B cell (primary cell): ENCODE measurements around the gene TEX261. TPM values are rescaled to one million over a fixed set of nuclear protein-coding genes. Genes with fewer than 3 reads are reported as not detected.
A peak's percentile ranks its signal among the peaks of the same experiment; 100 is the strongest.

Source experiments
- ATAC-seq: fragments of 200-7000 bp; cut with Tn5 transposase; one replicate; pipeline ENCODE4 v1.10.0; 2021; ENCODE audit warnings: low read depth, mild to moderate bottlenecking, moderate number of reproducible peaks, moderate library complexity
- CTCF ChIA-PET: fragments of 350-600 bp; sonication (Branson Sonifier 250); formaldehyde crosslinking; loops from one replicate; lab custom pipeline; 2021; ENCODE audit warnings: antibody characterized with exemption, inconsistent platforms; lab: Charles Lee
- POLR2A ChIA-PET: fragments of 350-600 bp; sonication (Branson Sonifier 250); formaldehyde crosslinking; loops from one replicate; lab custom pipeline; 2021; ENCODE audit warnings: antibody characterized with exemption; lab: Charles Lee
- DNase-seq: peaks from one replicate; pipeline ENCODE4 v3.0.0; 2013
- H2AFZ ChIP-seq: 2 replicates; pipeline ENCODE4 v1.6.1; 2012; ENCODE audit warnings: mild to moderate bottlenecking, low read depth, low read length; ENCODE audit not compliant: insufficient read depth, poor library complexity, severe bottlenecking
- H3K27ac ChIP-seq, 2 donors: 1 replicate in 1 of 2; 2 replicates in 1 of 2; pipeline ENCODE4 v1.5.1; 2012 to 2013; ENCODE audit warnings: low read length in 2 of 2, mild to moderate bottlenecking in 2 of 2, moderate library complexity in 1 of 2
- H3K27me3 ChIP-seq, 4 experiments: fragments of 200-600 bp in 1 of 4; sonication (generic) in 1 of 4; replicated peaks in 1 of 4; 1 replicate in 2 of 4; 2 replicates in 2 of 4; pipeline versions ENCODE4 v1.6.1 to v1.7.0; 2013 to 2016; ENCODE audit warnings: low read length in 3 of 4, mild to moderate bottlenecking in 2 of 4, mixed read lengths in 1 of 4, moderate library complexity in 1 of 4; ENCODE audit not compliant: insufficient read depth in 4 of 4, control insufficient read depth in 3 of 4; ENCODE audit errors: control extremely low read depth in 1 of 4
- H3K36me3 ChIP-seq, 2 experiments: replicated peaks in 1 of 2; 1 replicate in 1 of 2; 2 replicates in 1 of 2; pipeline versions ENCODE4 v1.6.1 to v1.7.1; 2013; ENCODE audit warnings: low read length in 1 of 2; ENCODE audit not compliant: insufficient read depth in 2 of 2, control insufficient read depth in 1 of 2; ENCODE audit errors: control extremely low read depth in 1 of 2, extremely low read depth in 1 of 2
- H3K4me1 ChIP-seq, 2 donors: fragments of 200-600 bp in 1 of 2; sonication (generic) in 1 of 2; 1 replicate in 1 of 2; 2 replicates in 1 of 2; pipeline versions ENCODE4 v1.5.1 to v1.6.1; 2013 to 2017; ENCODE audit warnings: low read length in 2 of 2; ENCODE audit not compliant: control insufficient read depth in 2 of 2, insufficient read depth in 2 of 2
- H3K4me2 ChIP-seq: replicated peaks from 2 replicates; pipeline ENCODE3; 2012; ENCODE audit warnings: mild to moderate bottlenecking, low read depth, low read length; ENCODE audit not compliant: poor library complexity, severe bottlenecking
- H3K4me3 ChIP-seq, 5 experiments: fragments of 200-600 bp in 1 of 5; sonication (generic) in 1 of 5; 1 replicate in 3 of 5; 2 replicates in 2 of 5; pipeline versions ENCODE4 v1.5.1 to v1.7.0; 2011 to 2016; ENCODE audit warnings: low read length in 4 of 5, mild to moderate bottlenecking in 4 of 5, low read depth in 2 of 5, control low read depth in 1 of 5, moderate library complexity in 1 of 5; ENCODE audit not compliant: insufficient read depth in 1 of 5; ENCODE audit errors: control extremely low read depth in 1 of 5, extremely low read depth in 1 of 5
- H3K79me2 ChIP-seq: fragments of 200-600 bp; sonication (generic); one replicate; pipeline ENCODE4 v1.6.0; 2016; ENCODE audit warnings: low read length; ENCODE audit not compliant: control insufficient read depth, insufficient read depth
- H3K9ac ChIP-seq: fragments of 200-600 bp; sonication (generic); 2 replicates; pipeline ENCODE4 v1.6.1; 2017; ENCODE audit warnings: mild to moderate bottlenecking, low read length, moderate library complexity
- H3K9me3 ChIP-seq, 3 donors: one replicate each; pipeline versions ENCODE4 v1.6.1 to v1.7.1; 2013; ENCODE audit warnings: low read length in 2 of 3; ENCODE audit not compliant: control insufficient read depth in 2 of 3, insufficient read depth in 1 of 3; ENCODE audit errors: control extremely low read depth in 1 of 3
- H4K20me1 ChIP-seq: 2 replicates; pipeline ENCODE4 v1.6.0; 2012; ENCODE audit warnings: mild to moderate bottlenecking, low read length; ENCODE audit not compliant: insufficient read depth, control insufficient read depth, poor library complexity, severe bottlenecking
- H3K27ac Mint-ChIP-seq: one replicate; pipeline ENCODE4 v1.8.0; 2021; ENCODE audit warnings: mixed read lengths
- H3K27me3 Mint-ChIP-seq: one replicate; pipeline ENCODE4 v1.8.0; 2021; ENCODE audit warnings: mixed read lengths
- H3K4me1 Mint-ChIP-seq: one replicate; pipeline ENCODE4 v1.8.0; 2021; ENCODE audit warnings: mixed read lengths
- H3K4me3 Mint-ChIP-seq: one replicate; pipeline ENCODE4 v1.8.0; 2021; ENCODE audit warnings: mixed read lengths
- H3K9me3 Mint-ChIP-seq: one replicate; pipeline ENCODE4 v1.8.0; 2022; ENCODE audit warnings: mixed read lengths; ENCODE audit not compliant: insufficient read depth
- CTCF ChIP-seq: fragments of 200-600 bp; IDR thresholded peaks from one replicate; pipeline ENCODE4 v1.8.0; 2022; ENCODE audit warnings: antibody characterized with exemption, mild to moderate bottlenecking
- EZH2 ChIP-seq: IDR thresholded peaks from 2 replicates; pipeline ENCODE4 v1.6.1; 2012; ENCODE audit warnings: borderline replicate concordance, low read depth, mild to moderate bottlenecking, moderate library complexity, low read length; ENCODE audit not compliant: insufficient read depth, poor library complexity, severe bottlenecking
- WGBS: methylation state at CpG from one replicate; pipeline ENCODE4 v1.1.5; 2013; ENCODE audit warnings: missing lambda C conversion rate; ENCODE audit not compliant: insufficient coverage; 5-methylcytosine and 5-hydroxymethylcytosine counted together
- intact Hi-C: fragments of 100-400 bp; cut with micrococcal nuclease; formaldehyde crosslinking; loops from one replicate; pipeline ENCODE4 v1.10.0; 2022
- polyA plus RNA-seq: library from polyadenylated mRNA; depleted of rRNA; stranded (reverse); fragments of >200 nt; gene quantifications from 2 replicates; pipeline ENCODE4 v1.2.3, GENCODE V29; 2012
- total RNA-seq, 2 donors: library from RNA; stranded (reverse); fragments of 120-200 nt in 1 of 2; gene quantifications; 1 replicate in 1 of 2; 2 replicates in 1 of 2; pipeline versions ENCODE4 v1.2.3 to v1.2.4, GENCODE V29; 2013 to 2022

Gene TEX261
- total and polyA plus RNA-seq, 2 donors (not counting 1 experiment from before 2014, with no cell fraction given): 29.0 to 56.4 TPM

DNA sequence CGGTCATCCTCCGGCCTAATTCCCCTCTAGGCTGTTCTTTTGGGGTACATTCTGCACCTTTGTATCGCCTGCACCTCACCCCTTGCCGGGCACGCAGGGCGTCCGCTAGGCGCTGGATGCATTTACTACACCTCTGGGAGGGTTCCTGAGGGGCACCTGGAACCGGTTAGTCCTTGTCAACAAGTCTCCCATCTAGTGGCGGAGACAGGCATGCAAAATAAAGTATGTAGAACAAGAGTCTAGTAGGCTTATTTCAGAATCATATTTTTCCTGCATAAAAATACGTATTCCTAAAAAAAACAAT lies 705 bp upstream of the TEX261 start:
- Mint-ChIP-seq H3K4me3 (peak overlapping the region; percentile 96), H3K27me3 (no peaks in the 10 kb centered on the region), H3K9me3 (no peaks in the 10 kb centered on the region), H3K4me1 (peaks cover 34% of the 10 kb centered on the region), H3K27ac (peak overlapping the region; percentile 92)
- CTCF ChIA-PET: no interaction called here
- H3K4me2 ChIP-seq: peak overlapping the region; percentile 88
- no peak for TF ChIP-seq EZH2
- peak; percentile 59 for TF ChIP-seq CTCF
- H3K9me3 ChIP-seq: no peaks in the 10 kb centered on the region
- peaks cover 16% of the 10 kb centered on the region for H4K20me1 ChIP-seq
- intact Hi-C loops: loop anchor here (1.0 to 2.0 kb wide), 4 partner anchors 10 to 805 kb away; partner anchors contain the start of genes C2orf42 and NAGK
- no peaks in the 10 kb centered on the region for H3K27me3 ChIP-seq
- peak overlapping the region; percentile 28 to 32 for H3K27ac ChIP-seq
- peaks cover 30% of the 10 kb centered on the region for H3K79me2 ChIP-seq
- H2AFZ ChIP-seq: peak overlapping the region; percentile 87
- WGBS: 0% methylated on average over 1 of the region's 11 CpGs
- H3K36me3 ChIP-seq: peaks cover 0 to 18% of the 10 kb centered on the region in 2 experiments
- H3K4me1 ChIP-seq: peaks cover 21 to 23% of the 10 kb centered on the region in 2 donors
- DNase-seq (peak; percentile 73), ATAC-seq (peak; percentile 26)
- H3K4me3 ChIP-seq: peak overlapping the region; percentile 67 to 93 (median 84)
- peak overlapping the region; percentile 77 for H3K9ac ChIP-seq
- POLR2A ChIA-PET: no interaction called here

- H3K4me1 ChIP-seq: peaks cover 21 to 23% of the 10 kb centered on the region in 2 donors
- peak overlapping the region; percentile 87 for H2AFZ ChIP-seq
- peaks cover 30% of the 10 kb centered on the region for H3K79me2 ChIP-seq
- Mint-ChIP-seq H3K4me3 (peak overlapping the region; percentile 94), H3K27me3 (no peaks in the 10 kb centered on the region), H3K9me3 (no peaks in the 10 kb centered on the region), H3K27ac (peak overlapping the region; percentile 83), H3K4me1 (peaks cover 34% of the 10 kb centered on the region)
- H3K9ac ChIP-seq: peak overlapping the region; percentile 77
- POLR2A ChIA-PET: no interaction called here
- peaks cover 16% of the 10 kb centered on the region for H4K20me1 ChIP-seq
- no peaks in the 10 kb centered on the region for H3K27me3 ChIP-seq
- H3K4me3 ChIP-seq: peak overlapping the region; percentile 81 to 91 (median 89)
- H3K9me3 ChIP-seq: no peaks in the 10 kb centered on the region
- H3K4me2 ChIP-seq: peak overlapping the region; percentile 88
- peak; percentile 8 for ATAC-seq
- H3K36me3 ChIP-seq: peaks cover under 1 to 28% of the 10 kb centered on the region in 2 experiments
- WGBS: 1% methylated on average over 49 of the region's 49 CpGs
- DNase-seq: no peak
- intact Hi-C loops: loop anchor here (1.0 to 2.0 kb wide), 4 partner anchors 17 to 803 kb away; partner anchors contain the start of genes C2orf42, MCEE, MPHOSPH10 and PAIP2B
- peak overlapping the region; percentile 25 to 77 for H3K27ac ChIP-seq
- CTCF ChIA-PET: interaction anchor here (1.9 to 3.9 kb wide), 3 partner anchors 8 to 30 kb away, joined by 6 to 15 read pairs (median 9); partner anchors contain the start of gene ANKRD53
- TF ChIP-seq CTCF (no peak), EZH2 (no peak)
These were observed 519 bp downstream of the TEX261 start for GRCh38 chr2:70994009-70994698.
